Endothelial cell of umbilical vein (primary cell): ENCODE data around the gene KIF26B. TPM values are rescaled to one million over a fixed set of nuclear protein-coding genes. Genes with fewer than 3 reads are reported as not detected.
"Not testable (repeated sequence)": the region's sequence is repeated elsewhere in the genome, so short reads cannot be mapped to it uniquely, and the experiment has no call there.

ENCODE experiments used
- BruUV-seq: library from RNA; stranded (reverse); fragments of 400-500 nt; replicated peaks from 2 replicates; lab custom pipeline; 2021; lab: Mats Ljungman, UMichigan
- CTCF ChIA-PET: fragments of 300-600, 350-600 bp; sonication (Branson Sonifier 250); formaldehyde crosslinking; loops from one replicate; lab custom pipeline; 2021; ENCODE audit warnings: antibody characterized with exemption, inconsistent platforms; lab: Charles Lee
- POLR2A ChIA-PET: fragments of 300-600, 350-600 bp; sonication (Branson Sonifier 250); formaldehyde crosslinking; loops from one replicate; lab custom pipeline; 2021; ENCODE audit warnings: antibody characterized with exemption, inconsistent platforms; lab: Charles Lee
- DNase-seq: peaks from one replicate; pipeline ENCODE4 v3.0.0-alpha.2; 2011; ENCODE audit warnings: low read depth, low spot score
- FAIRE-seq: peaks from 2 replicates; lab custom pipeline; 2011; peaks lifted over from hg19 to GRCh38; lab: Jason Lieb, UNC
- H2AFZ ChIP-seq: 2 replicates; pipeline ENCODE4 v1.6.0; 2012; ENCODE audit warnings: low read depth, low read length, control low read depth, inconsistent platforms
- H3K27ac ChIP-seq: 2 replicates; pipeline ENCODE4 v1.5.1; 2011; ENCODE audit warnings: low read depth, mild to moderate bottlenecking, control low read depth, low read length, moderate library complexity; ENCODE audit not compliant: insufficient read depth
- H3K27me3 ChIP-seq, 2 experiments: 2 replicates each; pipeline versions ENCODE4 v1.6.0 to v1.6.1; 2011; ENCODE audit warnings: low read length in 2 of 2, mixed read lengths in 1 of 2; ENCODE audit not compliant: control insufficient read depth in 2 of 2, insufficient read depth in 2 of 2
- H3K36me3 ChIP-seq, 2 experiments: 2 replicates in 1 of 2; 3 replicates in 1 of 2; pipeline ENCODE4 v1.5.1; 2011; ENCODE audit warnings: low read length in 2 of 2, mild to moderate bottlenecking in 1 of 2, moderate library complexity in 1 of 2; ENCODE audit not compliant: control insufficient read depth in 2 of 2, insufficient read depth in 2 of 2; ENCODE audit errors: extremely low read depth in 1 of 2
- H3K4me1 ChIP-seq: 3 replicates; pipeline ENCODE4 v1.5.1; 2011; ENCODE audit warnings: mild to moderate bottlenecking, low read length; ENCODE audit not compliant: control insufficient read depth, insufficient read depth; ENCODE audit errors: extremely low read depth
- H3K4me2 ChIP-seq: 2 replicates; pipeline ENCODE4 v1.6.1; 2011; ENCODE audit warnings: low read length, control low read depth, mixed read lengths; ENCODE audit not compliant: insufficient read depth
- H3K4me3 ChIP-seq, 3 experiments: fragments of 200-600 bp in 1 of 3; sonication (generic), shearing (Covaris generic) in 1 of 3; replicated peaks in 1 of 3; 2 replicates each; pipeline ENCODE4 v1.5.1; 2011 to 2016; ENCODE audit warnings: control low read depth in 3 of 3, low read length in 3 of 3, mild to moderate bottlenecking in 2 of 3, inconsistent platforms in 1 of 3, low read depth in 1 of 3, moderate library complexity in 1 of 3; ENCODE audit not compliant: insufficient read depth in 1 of 3
- H3K79me2 ChIP-seq: 2 replicates; pipeline ENCODE4 v1.6.0; 2012; ENCODE audit warnings: low read length, inconsistent platforms; ENCODE audit not compliant: control insufficient read depth, insufficient read depth
- H3K9ac ChIP-seq: replicated peaks from 2 replicates; pipeline ENCODE3; 2011; ENCODE audit warnings: low read length, control low read depth; ENCODE audit not compliant: insufficient read depth; ENCODE audit errors: extremely low read depth
- H3K9me1 ChIP-seq: replicated peaks from 3 replicates; pipeline ENCODE4 v1.6.0; 2011; ENCODE audit warnings: mild to moderate bottlenecking, low read length; ENCODE audit not compliant: control insufficient read depth, insufficient read depth; ENCODE audit errors: extremely low read depth
- H3K9me3 ChIP-seq: replicated peaks from 2 replicates; pipeline ENCODE4 v1.5.1; 2012; ENCODE audit warnings: low read length, inconsistent platforms; ENCODE audit not compliant: control insufficient read depth, insufficient read depth
- H4K20me1 ChIP-seq: replicated peaks from 2 replicates; pipeline ENCODE3; 2011; ENCODE audit warnings: mild to moderate bottlenecking, low read length; ENCODE audit not compliant: control insufficient read depth, insufficient read depth; ENCODE audit errors: extremely low read depth
- CTCF ChIP-seq, 2 donors: IDR thresholded peaks; 1 replicate in 1 of 2; 2 replicates in 1 of 2; pipeline ENCODE4 v1.5.1; 2011; ENCODE audit warnings: low read length in 2 of 2, mild to moderate bottlenecking in 2 of 2, moderate library complexity in 2 of 2, control low read depth in 1 of 2, inconsistent platforms in 1 of 2, low read depth in 1 of 2; ENCODE audit not compliant: insufficient read depth in 1 of 2; ENCODE audit errors: extremely low read depth in 1 of 2
- EZH2 ChIP-seq: IDR thresholded peaks from 2 replicates; pipeline ENCODE4 v1.6.1; 2012; ENCODE audit warnings: borderline replicate concordance, low read depth, mild to moderate bottlenecking, moderate library complexity, low read length, inconsistent platforms; ENCODE audit not compliant: severe bottlenecking
- FOS ChIP-seq: IDR thresholded peaks from 2 replicates; pipeline ENCODE4 v1.6.1; 2011; ENCODE audit warnings: mild to moderate bottlenecking, low read length, moderate library complexity, borderline replicate concordance; ENCODE audit not compliant: insufficient read depth
- GATA2 ChIP-seq: IDR thresholded peaks from 2 replicates; pipeline ENCODE4 v1.7.0; 2011; ENCODE audit warnings: low read depth, mild to moderate bottlenecking, moderate library complexity, mixed read lengths, low read length; ENCODE audit not compliant: insufficient read length, insufficient read depth
- JUN ChIP-seq: IDR thresholded peaks from 2 replicates; pipeline ENCODE4 v1.6.1; 2011; ENCODE audit warnings: borderline replicate concordance, low read depth; ENCODE audit not compliant: insufficient read length, insufficient read depth
- MYC ChIP-seq: IDR thresholded peaks from one replicate; pipeline ENCODE4 v1.6.1; 2011; ENCODE audit warnings: mild to moderate bottlenecking, low read depth, low read length
- POLR2A ChIP-seq: IDR thresholded peaks from 2 replicates; pipeline ENCODE4 v1.6.1; 2012; ENCODE audit warnings: low read depth, mild to moderate bottlenecking, control low read depth, low read length
- POLR2AphosphoS5 ChIP-seq: IDR thresholded peaks from 2 replicates; pipeline ENCODE4 v1.6.1; 2012; ENCODE audit warnings: low read depth, mild to moderate bottlenecking, control low read depth, low read length, moderate library complexity; ENCODE audit not compliant: insufficient read depth
- dilution Hi-C: fragments of 300-500 bp; cut with MboI; formaldehyde crosslinking; loops from one replicate; pipeline ENCODE4 v1.15.0; 2019; ENCODE audit warnings: low sequenced_read_pairs; ENCODE audit not compliant: extremely low pct_ligation_motif_present
- intact Hi-C: fragments of 100-400 bp; cut with micrococcal nuclease; formaldehyde crosslinking; loops from one replicate; pipeline ENCODE4 v1.10.0; 2022
- polyA plus RNA-seq, 4 experiments: library from polyadenylated mRNA; depleted of rRNA in 3 of 4; stranded (reverse) in 3 of 4; unstranded in 1 of 4; fragments of >200 nt; gene quantifications; 2 replicates each; pipeline versions ENCODE4 v1.2.1 to v1.2.3, GENCODE V29; 2011 to 2012; ENCODE audit warnings: missing spikeins in 1 of 4
- total RNA-seq: library from RNA; stranded (reverse); gene quantifications from 2 replicates; pipeline ENCODE4 v1.2.3, GENCODE V29; 2021
- TF ChIP-seq, protein P1 (sequence below): IDR thresholded peaks from 2 replicates; pipeline ENCODE4 v1.6.1; 2011; ENCODE audit not compliant: insufficient read depth, insufficient read length

Gene KIF26B
- total and polyA plus RNA-seq, 2 donors (not counting 3 experiments of a cell fraction or from before 2014, with no cell fraction given) = 0.04 to 0.49 TPM

DNA sequence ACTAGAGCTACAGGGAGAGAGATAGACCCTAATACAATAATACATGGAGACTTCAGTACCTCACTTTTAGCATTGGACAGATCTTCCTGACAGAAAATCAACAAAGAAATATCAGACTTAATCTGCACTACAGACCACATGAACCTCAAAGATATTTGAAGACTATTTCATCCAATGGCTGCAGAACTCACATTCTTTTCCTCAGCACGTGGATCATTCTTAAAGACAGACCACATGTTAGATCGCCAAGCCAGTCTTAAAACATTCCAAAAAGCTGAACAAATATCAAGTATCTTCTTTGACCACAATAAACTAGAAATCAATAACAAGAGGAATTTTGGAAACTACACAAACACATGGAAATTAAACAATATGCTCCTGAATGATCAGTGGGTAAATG lies 576.0 kb downstream of the KIF26B start:
- Histone ChIP-seq H3K27ac (no peak overlapping the region), H3K9me3 (no peaks in the 10 kb centered on the region), H4K20me1 (no peaks in the 10 kb centered on the region), H3K9me1 (no peaks in the 10 kb centered on the region), H3K36me3 (no peaks in the 10 kb centered on the region), H3K4me3 (no peak overlapping the region), H3K4me2 (no peak overlapping the region), H3K79me2 (no peaks in the 10 kb centered on the region), H3K4me1 (no peaks in the 10 kb centered on the region), H2AFZ (no peak overlapping the region), H3K27me3 (no peaks in the 10 kb centered on the region), H3K9ac (no peak overlapping the region)
- no peak for FAIRE-seq
- POLR2A ChIA-PET = interaction anchor here (0.6 kb wide), 1 partner anchor 147 kb away, joined by 3 read pairs; no protein-coding TSS in a partner anchor
- BruUV-seq = no TSS peak
- TF ChIP-seq POLR2A (no peak), EZH2 (no peak), FOS (no peak), GATA2 (no peak), JUN (no peak), CTCF (IDR thresholded peaks at IDR 0.05; ENCODE audit: extremely low read depth in 1 of 2, insufficient read depth in 1 of 2, low read depth in 1 of 2, low read length in 2 of 2) (no peak), POLR2AphosphoS5 (no peak), MYC (no peak)
- TF ChIP-seq, protein P1, sequence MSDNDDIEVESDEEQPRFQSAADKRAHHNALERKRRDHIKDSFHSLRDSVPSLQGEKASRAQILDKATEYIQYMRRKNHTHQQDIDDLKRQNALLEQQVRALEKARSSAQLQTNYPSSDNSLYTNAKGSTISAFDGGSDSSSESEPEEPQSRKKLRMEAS = no peak
- intact Hi-C loops (no loop called here), dilution Hi-C loops (no loop called here)
- CTCF ChIA-PET = interaction anchor here (1.2 kb wide), 1 partner anchor 158 kb away, joined by 3 read pairs; no protein-coding TSS in a partner anchor
- DNase-seq = no peak

GRCh38 chr1:245740336-245740735 lies 585.6 kb downstream of the KIF26B start:
- H3K4me2 ChIP-seq, H2AFZ ChIP-seq, H3K4me3 ChIP-seq, H3K79me2 ChIP-seq, POLR2A ChIA-PET, H4K20me1 ChIP-seq, H3K27ac ChIP-seq, dilution Hi-C loops, H3K36me3 ChIP-seq, H3K4me1 ChIP-seq, H3K9ac ChIP-seq, intact Hi-C loops, CTCF ChIA-PET, FAIRE-seq, H3K9me1 ChIP-seq, H3K9me3 ChIP-seq, DNase-seq, BruUV-seq, H3K27me3 ChIP-seq: not testable (repeated sequence)
